Activated T-cell treated with anti-CD3 and anti-CD28 coated beads, Interleukin-2, amount 50 U/mL, for 1 hour (primary cell): ENCODE data around the gene S100A10.

Experiments used
- DNase-seq: peaks from one replicate; pipeline ENCODE4 v3.0.0-alpha.2; 2020

S100A10 gene

DNA sequence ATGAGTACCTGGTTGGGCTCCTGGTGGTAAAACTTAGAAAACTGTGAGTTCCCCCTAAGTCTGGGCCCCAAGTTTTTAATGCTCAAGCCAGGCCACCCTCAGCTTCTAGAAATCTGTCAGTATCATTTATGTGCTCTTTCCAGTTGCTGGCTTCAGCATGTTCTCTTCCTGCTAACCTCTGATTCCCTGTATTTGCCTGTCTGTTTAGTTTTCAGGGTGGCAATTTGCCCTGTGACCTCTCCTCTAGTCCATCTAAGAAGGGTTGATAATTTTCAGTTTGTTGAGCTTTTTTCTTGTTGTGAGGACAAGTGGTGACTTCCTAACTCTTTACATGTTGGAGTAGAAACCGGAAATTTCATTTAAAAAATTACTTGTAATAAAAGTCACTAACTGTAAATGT is 16.0 kb upstream of the S100A10 start:
- no peak for DNase-seq

DNA sequence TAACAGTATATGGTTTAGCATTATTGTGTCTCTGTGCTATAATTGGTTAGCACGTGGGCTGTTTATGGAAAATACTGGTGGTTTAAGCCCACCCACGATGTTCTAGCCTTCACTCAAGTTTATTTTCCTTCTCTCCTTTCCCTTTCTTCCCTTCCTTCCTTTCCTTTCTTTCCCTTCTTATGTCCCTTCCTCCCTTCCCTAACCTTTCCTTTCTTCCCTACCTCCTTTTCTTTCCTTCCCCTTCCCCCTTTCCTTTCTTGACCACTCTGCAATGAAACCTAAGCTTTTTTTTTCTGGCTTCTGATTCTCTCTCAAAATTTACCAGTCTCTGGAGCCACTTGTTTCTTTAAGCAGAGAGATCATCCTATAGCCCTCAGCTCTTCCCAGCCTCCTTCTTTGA is 13.4 kb upstream of the S100A10 start:
- no peak for DNase-seq

DNA sequence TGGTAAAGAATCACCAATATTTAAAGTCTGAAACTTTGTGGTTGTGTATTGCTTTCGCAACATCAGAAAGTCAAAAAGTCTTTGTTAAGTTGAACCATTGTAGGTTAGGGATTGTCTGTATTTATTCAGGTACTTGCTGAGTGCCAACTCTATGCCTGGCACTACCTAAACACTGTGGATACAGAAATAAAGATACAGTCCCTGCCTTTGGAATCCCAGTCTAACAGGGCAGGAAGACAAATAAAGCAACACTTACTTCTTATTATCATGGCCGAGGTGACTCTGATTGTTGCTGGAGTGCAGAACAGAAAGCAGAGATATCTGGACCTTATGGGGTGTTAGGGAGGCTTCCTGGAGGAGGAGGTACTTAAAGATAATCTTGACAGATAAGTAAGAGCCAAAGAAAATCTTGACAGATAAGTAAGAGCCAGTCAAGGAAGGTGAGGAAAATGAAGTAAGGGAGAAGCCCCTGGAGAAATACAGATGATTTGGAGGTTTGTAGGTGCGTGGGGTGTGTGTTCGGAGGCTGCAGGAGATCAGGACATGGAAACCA is 11.8 kb upstream of the S100A10 start:
- DNase-seq, result no peak

DNA sequence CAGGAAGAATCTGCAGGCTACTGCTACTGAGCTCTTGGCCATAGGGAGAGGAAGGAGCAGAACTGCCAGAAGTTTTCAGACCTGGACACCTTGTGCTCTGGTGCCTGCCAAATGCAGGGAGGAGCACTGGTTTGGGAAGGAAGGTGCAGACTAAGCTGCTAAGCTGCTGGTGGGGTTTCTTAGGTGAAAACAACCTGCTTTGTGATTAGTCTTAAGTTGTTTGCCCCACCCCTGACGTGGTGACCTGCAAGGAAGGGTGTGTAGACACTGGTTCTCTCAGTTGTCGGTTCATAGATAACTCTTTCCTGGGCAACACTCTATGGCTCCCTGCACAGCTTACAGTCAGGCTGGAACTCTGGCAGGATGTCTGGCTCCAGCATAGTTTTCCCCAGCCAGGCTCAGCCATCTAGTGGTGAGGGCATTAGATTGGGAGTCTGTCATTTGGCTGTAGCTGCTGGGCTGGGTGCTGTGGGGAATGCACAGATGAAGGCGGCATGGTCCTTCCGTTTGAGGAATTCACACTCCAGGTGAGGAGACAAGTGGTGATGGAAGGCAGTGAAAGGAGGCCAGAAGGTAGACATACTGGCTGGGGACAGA is 10.3 kb upstream of the S100A10 start:
- no peak for DNase-seq

DNA sequence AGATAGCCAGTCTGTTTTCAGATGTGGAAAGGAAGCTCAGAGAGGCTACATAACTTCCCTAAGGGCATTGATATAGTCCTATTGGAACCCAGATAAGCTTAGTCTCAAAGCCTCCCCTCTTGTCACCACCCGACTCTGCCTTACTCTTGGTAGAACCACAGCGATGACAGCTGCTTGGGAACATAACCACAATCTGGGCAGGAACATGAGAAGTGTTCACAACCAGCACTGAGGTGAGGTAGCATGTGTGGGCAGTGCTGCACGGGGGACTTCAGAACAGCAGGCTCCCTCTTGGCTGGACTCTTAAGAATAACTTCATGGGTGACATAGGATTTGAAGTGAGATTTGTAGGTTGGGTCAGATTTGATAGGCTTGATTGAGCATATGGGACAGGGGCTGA is 9.3 kb upstream of the S100A10 start:
- no peak for DNase-seq

DNA sequence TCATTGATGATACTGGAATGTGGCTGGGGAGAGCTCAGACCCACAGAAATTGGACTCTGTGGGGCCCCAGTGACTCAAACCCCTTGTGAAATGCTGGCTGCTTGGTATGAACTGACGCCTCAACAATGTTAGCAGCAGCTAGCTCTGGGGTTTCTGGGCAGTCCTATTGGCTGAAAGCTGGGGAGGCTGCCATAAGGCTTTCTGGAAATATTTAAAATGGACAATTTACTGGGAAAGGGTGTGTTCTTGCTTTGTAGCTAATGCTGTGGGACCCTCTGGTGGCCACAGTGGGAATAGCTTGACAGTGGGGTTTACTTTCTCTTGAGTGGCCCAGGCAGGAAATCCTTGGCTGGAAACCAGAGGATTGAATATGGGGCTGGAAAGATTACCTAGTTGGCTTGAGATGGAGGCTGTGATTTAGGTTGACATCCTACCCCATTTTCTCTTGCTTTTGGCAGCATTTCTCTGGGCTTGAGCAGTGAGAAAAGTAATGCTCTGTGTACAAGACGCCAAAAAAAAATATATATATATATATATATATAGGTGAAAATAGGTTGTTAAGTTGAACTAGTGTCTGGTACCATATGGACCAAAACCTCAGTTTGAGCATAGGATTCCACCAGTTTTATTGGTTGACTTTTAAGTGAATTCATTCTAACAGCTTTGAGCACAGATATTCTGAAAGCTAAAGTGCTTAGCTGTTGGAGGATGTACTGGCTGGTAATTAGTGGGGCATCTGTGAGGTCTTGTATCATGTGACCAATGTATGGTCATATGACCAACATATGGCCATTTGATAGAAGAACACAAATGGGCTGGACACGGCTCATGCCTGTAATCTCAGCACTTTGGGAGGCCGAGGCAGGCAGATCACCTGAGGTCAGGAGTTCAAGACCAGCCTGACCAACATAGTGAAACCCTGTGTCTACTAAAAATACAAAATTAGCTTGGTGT is 8.2 kb upstream of the S100A10 start:
- peak; percentile 81 for DNase-seq

DNA sequence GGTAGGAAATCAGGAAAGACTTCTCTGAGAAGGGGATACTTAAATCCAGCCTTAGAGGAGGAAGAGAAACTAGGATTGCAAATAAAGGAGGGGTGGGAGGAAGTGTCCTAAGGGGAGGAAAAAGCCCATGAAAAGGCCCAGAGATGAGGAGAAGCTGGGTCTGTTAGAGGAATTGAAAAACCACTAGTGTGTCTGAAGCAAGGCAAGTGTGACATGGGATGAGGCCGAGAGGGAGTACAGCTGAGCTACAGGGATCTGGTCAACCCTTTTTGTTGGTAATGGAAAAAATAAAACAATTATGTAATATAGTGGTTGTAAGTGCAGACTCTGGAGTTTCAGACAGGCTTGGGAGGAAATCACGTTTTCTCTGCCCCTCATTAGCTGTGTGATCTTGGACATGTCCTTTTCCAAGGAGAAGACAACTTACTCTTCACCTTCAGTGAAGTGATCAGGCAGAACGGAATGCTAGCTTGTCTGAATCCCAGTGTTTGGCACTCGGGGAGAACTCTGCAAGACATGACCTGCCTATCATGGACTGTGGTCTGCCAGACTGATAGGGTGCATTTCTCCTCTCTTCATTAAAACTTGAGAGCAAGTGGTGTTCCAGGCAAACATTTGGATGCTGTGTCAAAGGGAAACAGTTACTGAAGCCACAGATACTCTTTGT is 7.4 kb upstream of the S100A10 start:
- DNase-seq, result no peak

DNA sequence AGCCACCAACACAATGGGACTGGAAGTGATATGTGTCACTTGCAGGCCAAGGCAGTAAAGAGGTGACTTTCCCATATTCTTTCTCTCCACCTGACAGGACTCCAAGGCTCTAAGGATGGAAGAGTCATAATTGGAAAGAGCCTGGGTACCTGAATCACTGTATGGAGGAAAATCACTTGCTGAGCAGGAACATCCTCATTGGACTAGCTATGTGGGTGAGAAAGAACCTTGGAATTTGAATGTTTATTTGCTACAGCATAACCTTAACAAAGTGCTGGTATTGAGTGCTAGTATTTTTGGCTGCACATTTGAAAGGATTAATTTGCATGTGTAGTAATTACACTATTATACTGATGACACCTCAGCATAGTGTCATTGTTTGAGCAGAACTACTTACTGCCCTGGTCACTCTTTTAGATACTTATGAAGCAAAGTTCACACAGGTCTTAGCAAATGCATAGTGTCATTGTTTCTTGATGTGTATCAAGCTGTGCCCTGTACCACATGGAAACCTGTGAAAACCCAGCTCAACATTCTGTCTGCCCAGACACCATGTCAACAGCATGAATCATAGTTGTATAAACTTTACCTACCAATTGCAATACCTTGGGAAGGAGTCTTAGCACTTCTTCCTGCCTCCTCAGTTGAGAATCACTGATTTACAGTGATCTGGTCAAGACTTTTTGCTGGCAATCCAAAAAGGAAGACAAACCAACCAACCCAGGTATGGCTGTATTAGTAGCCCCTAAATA is 5.1 kb upstream of the S100A10 start:
- no peak for DNase-seq

DNA sequence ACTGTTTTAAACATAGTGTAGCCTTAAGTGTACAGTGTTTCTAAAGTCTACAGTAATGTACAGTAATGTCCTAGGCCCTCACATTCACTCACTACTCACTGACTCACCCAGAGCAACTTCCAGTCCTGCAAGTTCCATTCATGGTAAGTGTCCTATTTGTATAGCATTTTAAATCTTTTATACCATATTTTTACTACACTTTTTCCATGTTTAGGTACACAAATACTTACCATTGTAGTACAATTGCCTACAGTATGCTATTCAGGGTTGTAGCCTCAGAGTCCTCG is 3.6 kb upstream of the S100A10 start:
- DNase-seq, result no peak

DNA sequence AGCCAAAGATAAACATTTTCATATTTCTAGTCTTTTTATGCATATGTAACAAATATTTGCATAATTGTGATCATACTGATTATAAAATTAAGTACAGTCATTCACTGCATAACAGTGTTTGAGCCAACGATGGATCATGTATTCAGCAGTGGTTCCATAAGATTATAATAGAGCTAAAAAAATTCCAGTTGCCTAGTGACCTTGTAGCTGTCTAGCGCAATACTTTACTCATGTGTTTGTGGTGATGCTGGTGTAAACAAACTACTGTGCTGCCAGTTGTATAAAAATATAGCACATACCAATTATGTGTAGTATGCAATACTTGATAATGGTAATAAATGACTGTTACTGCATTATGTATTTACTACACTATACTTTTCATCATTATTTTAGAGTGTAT is 2.1 kb upstream of the S100A10 start:
- no peak for DNase-seq

DNA sequence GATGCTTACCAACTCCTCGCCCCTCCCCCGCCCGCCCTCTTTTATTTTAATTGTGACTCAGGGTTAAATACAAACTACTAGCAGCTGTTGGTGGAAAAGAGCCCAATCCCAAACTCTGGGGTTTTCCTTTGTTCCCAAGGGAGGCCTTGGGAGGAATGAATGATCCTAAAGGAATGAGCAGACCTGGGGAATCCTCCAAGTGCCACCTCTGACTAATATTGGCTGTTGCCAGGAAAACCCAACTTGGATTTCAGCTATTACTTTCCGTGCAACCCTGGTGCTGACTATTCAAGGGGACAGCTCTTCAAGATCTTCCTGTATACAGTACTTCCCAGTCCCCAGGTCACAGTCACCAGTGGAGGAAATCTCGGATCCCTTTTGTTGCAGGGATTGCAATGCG is 1.3 kb upstream of the S100A10 start:
- DNase-seq, result no peak

DNA sequence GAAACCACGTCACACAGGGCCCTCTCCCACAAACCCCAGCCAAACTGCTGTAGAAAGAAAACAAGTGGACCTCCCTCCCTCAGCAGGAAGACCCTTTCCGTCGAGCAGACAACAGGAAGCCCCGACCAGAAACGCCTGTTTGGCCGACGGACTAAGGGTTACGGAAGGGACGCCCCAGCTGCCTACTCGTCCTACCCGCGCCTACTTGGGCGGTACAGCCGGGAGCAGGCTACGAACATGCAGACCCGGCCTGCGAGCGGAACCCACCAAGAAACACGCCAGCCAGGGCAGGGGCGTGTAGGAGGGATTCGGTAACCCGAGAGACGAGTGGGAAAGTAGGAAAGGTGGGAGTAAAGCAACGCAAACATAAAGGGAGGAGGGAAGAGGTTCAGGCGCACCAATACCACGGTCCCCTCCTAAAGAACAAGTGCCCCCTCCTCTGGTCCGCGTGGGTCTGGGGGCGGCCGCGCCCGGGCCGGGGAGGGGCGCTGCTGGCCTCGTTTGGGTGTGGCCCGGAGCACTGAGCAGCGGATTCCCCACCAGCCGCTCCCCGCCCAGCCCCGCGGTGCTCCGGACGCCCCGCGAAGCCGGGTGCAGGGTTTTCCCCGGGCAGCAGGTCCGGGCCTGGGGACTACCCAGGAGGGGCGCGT is 450 bp downstream of the S100A10 start:
- DNase-seq, result peak; percentile 60

DNA sequence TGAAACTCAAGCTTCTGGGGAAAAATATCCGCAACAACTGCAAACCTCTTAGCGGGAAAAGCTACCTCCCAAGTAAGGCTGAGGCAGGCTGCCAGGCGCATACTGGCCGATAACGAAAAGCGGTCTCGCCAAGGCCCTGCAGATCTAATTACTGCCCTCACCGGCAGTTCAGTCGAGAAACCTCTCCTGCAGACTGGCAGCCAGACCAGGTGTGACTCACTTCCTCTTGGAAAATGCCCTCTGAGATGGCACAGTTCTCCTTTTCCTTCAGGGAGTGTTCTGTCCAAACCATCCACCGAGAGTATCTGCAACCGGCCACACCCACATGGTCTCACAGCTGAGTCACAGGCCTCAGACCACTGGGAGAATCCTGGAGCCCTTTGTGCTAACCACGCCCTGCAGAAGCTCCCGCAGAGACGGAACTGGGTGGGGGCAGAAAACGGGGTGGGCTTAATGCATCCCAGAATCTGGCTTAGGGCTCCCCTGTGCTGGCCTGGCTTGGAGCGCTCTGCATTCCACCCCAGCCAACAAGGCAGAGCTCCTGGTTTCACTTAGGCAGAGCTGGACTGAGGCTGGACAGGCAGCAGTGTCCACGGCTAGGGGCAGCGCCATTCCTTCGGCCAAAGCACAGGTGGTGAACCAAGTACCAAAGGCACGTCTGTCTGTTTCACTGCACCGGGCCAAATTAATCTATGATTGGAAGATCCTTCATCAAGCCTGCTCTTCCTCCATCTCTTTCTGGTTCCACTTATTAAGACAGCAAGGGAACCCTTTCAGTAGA is 1.2 kb downstream of the S100A10 start:
- DNase-seq, result peak; percentile 44

DNA sequence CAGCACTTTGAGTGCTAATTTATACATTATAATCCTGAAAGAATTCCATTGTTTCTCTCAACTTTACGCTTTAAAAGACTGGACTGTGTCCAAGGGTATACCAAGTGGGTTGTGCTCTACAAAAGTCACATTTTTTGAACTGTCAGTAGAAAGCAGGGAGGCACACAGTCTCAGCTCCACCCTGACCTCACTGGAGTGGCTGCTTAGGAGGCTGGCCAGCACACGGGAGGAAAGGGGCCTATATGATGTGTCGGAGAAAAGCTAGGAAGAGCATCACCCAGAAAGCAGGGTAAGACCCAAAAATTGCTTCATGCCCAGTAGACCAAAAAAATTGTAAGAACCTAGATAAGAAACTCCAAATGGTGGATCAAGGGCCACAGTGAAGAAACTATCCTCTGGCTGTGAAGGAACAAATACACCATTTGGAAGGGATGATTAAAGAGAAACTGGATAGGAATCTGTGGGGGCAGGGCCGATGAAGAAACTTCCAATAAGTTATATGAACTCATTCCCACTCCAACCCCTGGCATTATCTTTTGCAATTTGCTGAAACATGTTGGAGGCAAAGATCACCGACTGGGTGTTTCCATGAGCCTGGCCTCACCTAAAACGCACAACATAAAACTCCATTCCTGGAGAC is 1.9 kb downstream of the S100A10 start:
- DNase-seq, result no peak

DNA sequence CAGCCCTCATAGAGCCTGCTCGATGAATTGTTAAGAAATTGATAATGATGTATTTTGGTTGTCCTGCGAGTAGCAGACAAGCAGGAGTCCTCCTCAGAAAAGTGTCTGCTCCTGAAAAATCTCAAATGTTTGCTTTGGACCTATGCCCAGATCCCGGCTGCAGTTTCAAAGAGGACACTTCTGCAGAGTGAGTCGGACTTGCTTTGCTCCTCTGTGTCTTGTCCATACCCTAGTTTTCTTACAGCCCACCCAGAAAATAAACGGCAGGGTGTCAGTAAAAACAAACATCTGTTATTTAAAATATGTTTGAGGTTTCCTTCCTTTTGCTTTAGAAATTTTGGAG is 2.8 kb downstream of the S100A10 start:
- no peak for DNase-seq

DNA sequence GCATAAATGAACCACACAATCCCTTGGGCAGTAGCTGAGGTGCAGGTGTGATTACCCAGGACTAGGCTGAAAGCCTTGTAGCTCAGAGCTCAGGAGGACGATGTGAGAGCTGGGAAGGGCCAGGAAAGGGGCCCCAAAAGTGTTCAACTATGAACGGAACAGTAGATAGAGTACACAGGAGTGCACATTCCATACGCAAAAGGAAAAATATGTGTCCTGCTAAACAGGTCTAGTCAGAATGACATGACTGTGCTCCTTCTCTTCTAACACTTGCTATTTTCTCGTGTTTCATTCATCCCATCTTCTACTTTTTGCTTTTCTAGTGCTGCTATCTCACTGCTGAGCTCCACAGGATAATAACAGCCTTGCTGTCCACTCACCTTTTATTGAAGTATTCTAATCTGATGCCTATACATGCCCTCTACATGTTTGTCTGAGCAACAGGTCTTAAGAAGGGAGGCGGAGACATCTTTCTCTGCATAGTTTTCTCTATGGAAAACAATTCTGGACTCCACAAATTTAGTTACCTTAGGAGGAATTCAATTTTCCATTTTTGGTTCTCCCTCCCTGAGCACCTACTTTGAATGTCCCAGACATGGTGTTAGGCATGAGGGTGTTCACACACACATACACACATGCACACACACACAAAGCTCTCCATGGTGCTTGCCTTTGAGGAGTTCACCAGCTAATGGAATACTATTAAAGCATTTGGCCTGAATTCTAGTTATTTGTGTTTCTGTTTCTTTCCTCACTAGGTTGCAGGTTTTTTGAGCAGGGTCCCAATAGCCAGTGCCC is 3.4 kb downstream of the S100A10 start:
- no peak for DNase-seq

DNA sequence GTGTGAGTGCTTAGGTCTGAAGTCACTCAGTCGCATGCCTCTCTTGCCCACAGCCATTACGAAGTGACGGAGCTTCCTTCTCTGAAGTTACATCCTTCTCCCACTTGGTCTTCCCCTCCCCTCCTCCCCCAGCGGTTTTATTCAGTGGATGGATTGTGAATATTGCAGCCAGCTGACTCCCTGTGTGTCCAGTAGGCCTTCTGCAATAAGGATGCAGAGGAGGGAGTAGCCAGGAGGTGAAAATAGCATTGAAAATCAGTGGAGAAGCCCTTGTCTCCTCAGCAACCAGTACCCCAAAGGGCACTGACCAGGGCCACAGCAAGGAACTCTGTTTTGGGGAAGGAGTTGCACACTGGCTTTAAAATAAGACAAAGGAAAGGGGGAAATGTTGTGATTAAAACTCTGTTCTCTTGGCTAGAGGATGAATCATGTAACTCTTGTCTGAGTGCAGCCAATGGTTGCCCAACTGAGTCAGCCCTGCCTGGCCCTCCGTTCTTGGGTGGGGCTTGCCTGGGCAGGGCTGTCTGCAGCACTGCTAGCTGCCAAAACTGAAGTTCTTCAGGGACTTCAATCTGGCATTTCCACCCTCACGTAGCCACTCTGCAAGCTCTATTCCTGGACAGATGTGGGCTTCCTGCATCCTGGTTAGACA is 4.3 kb downstream of the S100A10 start:
- DNase-seq, result peak; percentile 39

DNA sequence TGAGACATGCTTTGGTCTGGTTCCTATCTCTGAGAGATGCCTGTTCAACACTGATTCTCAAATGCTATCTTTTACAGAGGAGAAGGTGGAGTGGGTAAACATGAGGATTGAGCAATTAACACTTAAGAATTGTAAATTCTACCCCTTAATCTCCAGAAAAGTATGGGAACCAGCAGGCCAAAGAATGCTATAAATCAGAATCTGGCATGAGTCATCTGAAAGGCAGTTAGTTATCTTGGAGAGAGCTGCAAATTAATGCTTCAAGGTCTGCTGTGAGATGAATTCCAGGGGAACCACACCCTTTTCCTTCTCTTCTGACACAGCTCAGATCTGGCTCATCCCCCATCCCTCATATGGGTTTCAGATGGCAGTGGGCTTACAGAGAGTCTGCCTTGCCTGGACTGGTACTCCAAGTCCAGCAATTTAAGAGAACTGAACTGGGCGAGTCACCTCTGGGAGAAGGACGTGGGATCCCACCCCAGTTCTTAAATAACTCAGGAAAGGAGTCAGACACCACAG is 5.2 kb downstream of the S100A10 start:
- no peak for DNase-seq

DNA sequence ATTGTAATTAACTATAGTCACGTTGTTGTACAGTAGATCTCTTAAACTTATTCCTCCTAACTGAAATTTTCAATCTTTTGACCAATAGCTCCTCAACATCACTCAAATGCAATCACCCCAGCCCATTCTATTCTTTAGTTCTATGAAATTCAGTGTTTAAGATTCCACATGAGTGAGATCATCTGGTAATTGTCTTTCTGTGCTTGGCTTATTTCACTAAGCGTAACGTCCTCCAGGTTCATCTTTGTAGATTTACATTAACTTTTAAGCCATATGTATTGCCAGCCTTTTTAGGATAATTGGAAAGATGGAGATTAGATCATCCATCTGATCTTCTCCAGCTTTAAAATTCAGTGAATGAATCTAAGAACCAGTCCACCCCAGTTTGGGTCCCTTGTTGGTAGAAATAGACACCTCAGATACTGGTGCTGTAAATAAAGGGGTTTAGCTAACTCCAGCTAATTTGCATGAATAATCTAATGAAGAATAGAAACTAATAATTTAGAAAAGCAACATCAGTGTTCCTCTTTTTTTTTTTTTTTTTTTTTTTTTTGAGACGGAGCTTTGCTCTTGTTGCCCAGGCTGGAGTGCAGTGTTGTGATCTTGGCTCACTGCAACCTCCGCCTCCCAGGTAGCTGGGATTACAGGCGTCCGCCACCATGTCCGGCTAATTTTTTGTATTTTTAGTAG is 7.0 kb downstream of the S100A10 start:
- no peak for DNase-seq
